A549 (cell line): ENCODE results near the gene GRAMD2A. TPM values are rescaled to one million over a fixed set of nuclear protein-coding genes. Genes with fewer than 3 reads are reported as not detected.

Source experiments
- ATAC-seq, 2 experiments: fragments of 200-7000 bp in 1 of 2; fragments of >200 bp in 1 of 2; cut with Nextera tagmentation in 1 of 2; cut with Tn5 transposase in 1 of 2; 3 replicates each; pipeline versions ENCODE4 v1.8.0 to v1.9.1; 2018 to 2020; ENCODE audit warnings: mild to moderate bottlenecking in 1 of 2, moderate library complexity in 1 of 2
- CTCF ChIA-PET: fragments of 300-600 bp; sonication (Branson Sonifier 250); formaldehyde crosslinking; extraction: SDS; loops from one replicate; lab custom pipeline; 2021; ENCODE audit warnings: antibody characterized with exemption, inconsistent platforms; lab: Yijun Ruan, JAX
- POLR2A ChIA-PET: fragments of 350-600 bp; formaldehyde crosslinking; extraction: SDS; loops from one replicate; lab custom pipeline; 2021; ENCODE audit warnings: antibody characterized with exemption, inconsistent platforms; lab: Yijun Ruan, JAX
- DNase-seq, 2 experiments: peaks; one replicate each; pipeline versions ENCODE4 v3.0.0 to v3.0.0-alpha.2; 2011 to 2016; ENCODE audit warnings: low read depth in 1 of 2, low spot score in 1 of 2
- FAIRE-seq: peaks from 2 replicates; lab custom pipeline; 2011; peaks lifted over from hg19 to GRCh38; lab: Jason Lieb, UNC
- H3K27ac ChIP-seq, 2 experiments: fragments of >200 bp; sonication (Bioruptor Twin); formaldehyde crosslinking; 3 replicates each; pipeline ENCODE4 v1.5.1; 2016 to 2017
- H3K4me1 ChIP-seq: fragments of >200 bp; sonication (Bioruptor Twin); formaldehyde crosslinking; 3 replicates; pipeline ENCODE4 v1.6.1; 2016
- H3K4me2 ChIP-seq: fragments of >200 bp; sonication (Bioruptor Twin); formaldehyde crosslinking; 3 replicates; pipeline ENCODE4 v1.6.1; 2016
- H3K4me3 ChIP-seq: fragments of >200 bp; sonication (Bioruptor Twin); formaldehyde crosslinking; 3 replicates; pipeline ENCODE4 v1.5.1; 2016
- H3K9me3 ChIP-seq: fragments of >200 bp; sonication (Bioruptor Twin); formaldehyde crosslinking; 3 replicates; pipeline ENCODE4 v1.6.1; 2016
- CBX8 ChIP-seq: fragments of 200-600 bp; sonication (generic); IDR thresholded peaks from 2 replicates; pipeline ENCODE4 v1.6.1; 2016
- ELK1 ChIP-seq: fragments of 150-350 bp; IDR thresholded peaks from 2 replicates; pipeline ENCODE4 v1.6.1; 2014; ENCODE audit warnings: low read depth, mild to moderate bottlenecking, low read length
- HDAC2 ChIP-seq: fragments of 200-600 bp; sonication (generic); IDR thresholded peaks from 2 replicates; pipeline ENCODE4 v1.6.1; 2016
- HMGXB4 ChIP-seq: fragments of 250-450 bp; sonication (Bioruptor Pico); IDR thresholded peaks from 2 replicates; pipeline ENCODE4 v1.5.0; 2021; ENCODE audit warnings: mild to moderate bottlenecking, moderate library complexity, borderline replicate concordance
- HOXA7 ChIP-seq: fragments of 250-450 bp; sonication (Bioruptor Pico); IDR thresholded peaks from 2 replicates; pipeline ENCODE4 v1.5.0; 2020; ENCODE audit warnings: mild to moderate bottlenecking, moderate library complexity
- JUNB ChIP-seq: fragments of >200 bp; sonication (Bioruptor Twin); formaldehyde crosslinking; IDR thresholded peaks from 2 replicates; pipeline ENCODE4 v1.6.1; 2016
- KDM5A ChIP-seq: fragments of 200-600 bp; sonication (generic); IDR thresholded peaks from 2 replicates; pipeline ENCODE4 v1.6.1; 2016; ENCODE audit warnings: antibody characterized with exemption, mild to moderate bottlenecking
- MAFK ChIP-seq: fragments of 450-650 bp; IDR thresholded peaks from 2 replicates; pipeline ENCODE4 v1.6.1; 2014; ENCODE audit not compliant: partially characterized antibody
- MAX ChIP-seq: IDR thresholded peaks from 2 replicates; pipeline ENCODE4 v1.6.1; 2012
- NPAS2 ChIP-seq: fragments of 250-450 bp; sonication (Bioruptor Pico); IDR thresholded peaks from 2 replicates; pipeline ENCODE4 v1.8.0; 2022; ENCODE audit warnings: mild to moderate bottlenecking, moderate library complexity, borderline replicate concordance
- PBX3 ChIP-seq: IDR thresholded peaks from 2 replicates; pipeline ENCODE4 v1.6.1; 2012
- POLR2AphosphoS2 ChIP-seq: conservative IDR thresholded peaks from 2 replicates; pipeline ENCODE4 v1.6.1; 2012; ENCODE audit warnings: low read length, improper control_type of control experiment, inconsistent platforms
- SMC3 ChIP-seq: fragments of >200 bp; sonication (Bioruptor Twin); formaldehyde crosslinking; IDR thresholded peaks from 3 replicates; pipeline ENCODE4 v1.6.1; 2018; ENCODE audit warnings: inconsistent platforms
- TFCP2L1 ChIP-seq: fragments of 250-450 bp; sonication (Bioruptor Pico); IDR thresholded peaks from 2 replicates; pipeline ENCODE4 v1.5.0; 2021; ENCODE audit warnings: mild to moderate bottlenecking
- TP53 ChIP-seq: fragments of 250-450 bp; sonication (Bioruptor Pico); IDR thresholded peaks from 2 replicates; pipeline ENCODE4 v1.5.0; 2021; ENCODE audit warnings: mild to moderate bottlenecking, moderate library complexity
- WGBS: methylation state at CpG from one replicate; pipeline ENCODE4 v1.1.6; 2017; ENCODE audit errors: missing lambda C conversion rate; 5-methylcytosine and 5-hydroxymethylcytosine counted together
- polyA plus RNA-seq, 4 experiments: library from polyadenylated mRNA; depleted of rRNA in 3 of 4; stranded (reverse); fragments of >200 nt; fragmentation: RNase III in 1 of 4; extraction: RNeasy Plus Mini Kit Qiagen cat#74134 plus additional on column Dnase treatment in 1 of 4; gene quantifications; 2 replicates in 3 of 4; 3 replicates in 1 of 4; pipeline ENCODE4 v1.2.3, GENCODE V29; 2011 to 2017

GRAMD2A gene
- polyA plus RNA-seq, 2 of the 4 experiments (the other 2 are of a cell fraction) = 0.41 TPM; not detected in 1

- H3K4me2 ChIP-seq = no peak overlapping the region
- ChIA-PET POLR2A (interaction anchor here (0.7 to 4.7 kb wide), 3 partner anchors 28 to 455 kb away, joined by 3 to 40 read pairs (median 26); partner anchors contain the start of gene PKM), CTCF (interaction anchor here (0.6 to 31.0 kb wide), 16 partner anchors 10 to 401 kb away, joined by 3 to 644 read pairs (median 5); partner anchors contain the start of gene PKM)
- 84% methylated on average over 10 of the region's 11 CpGs for WGBS
- H3K4me1 ChIP-seq = peaks cover 42% of the 10 kb centered on the region
- no peak for FAIRE-seq
- no peaks in the 10 kb centered on the region for H3K9me3 ChIP-seq
- ATAC-seq = no peak
- H3K4me3 ChIP-seq = no peak overlapping the region
- no peak for DNase-seq
- H3K27ac ChIP-seq = peak overlapping the region in 1 of 2 experiments; percentile 2; a peak in 1 of 6 replicates
- 0 out of 2 replicates have a peak, but pooled peaks have one; percentile 29 for TF ChIP-seq HMGXB4 (CRISPR knock-in tag)
- TF ChIP-seq TP53 (CRISPR knock-in tag) = peak; percentile 8; the same call in 1 of the 2 replicates
- TF ChIP-seq HOXA7 (CRISPR knock-in tag) = peak; percentile 52; the same call in 1 of the 2 replicates
- TF ChIP-seq POLR2AphosphoS2 = peak; percentile 89; the same call in 1 of the 2 replicates
- TF ChIP-seq PBX3 = 0 out of 2 replicates have a peak, but pooled peaks have one; percentile 16
- no peak for TF ChIP-seq JUNB
- no peak for TF ChIP-seq HDAC2
Measured at GRCh38 chr15:72198356-72199204, 993 bp upstream of the GRAMD2A start.

- DNase-seq = no peak
Measured at GRCh38 chr15:72197041-72197459, 537 bp downstream of the GRAMD2A start.

More at GRCh38 chr15:72197041-72197459, 537 bp downstream of the GRAMD2A start:
- ChIA-PET POLR2A (interaction anchor here (4.0 to 4.7 kb wide), 2 partner anchors 30 to 34 kb away, joined by 26 to 40 read pairs; partner anchors contain the start of gene PKM), CTCF (interaction anchor here (4.8 to 31.0 kb wide), 2 partner anchors 32 to 89 kb away, joined by 22 to 644 read pairs; partner anchors contain the start of gene PKM)
- Histone ChIP-seq H3K4me2 (no peak overlapping the region), H3K9me3 (no peaks in the 10 kb centered on the region), H3K4me1 (peaks cover 34% of the 10 kb centered on the region), H3K27ac (peak overlapping the region in 1 of 2 experiments; percentile 30; a peak in 1 of 6 replicates), H3K4me3 (no peak overlapping the region)
- FAIRE-seq = no peak
- peak; percentile 10 to 19; a peak in 4 of 6 replicates for ATAC-seq
- WGBS = 91% methylated on average over 34 of the region's 35 CpGs
- peak; percentile 19; the same call in 1 of the 2 replicates for TF ChIP-seq TFCP2L1 (CRISPR knock-in tag)
- TF ChIP-seq HMGXB4 (CRISPR knock-in tag) = no peak
- no peak for TF ChIP-seq SMC3
- TF ChIP-seq NPAS2 = no peak
- no peak for TF ChIP-seq ELK1
- 0 out of 2 replicates have a peak, but pooled peaks have one; percentile 33 for TF ChIP-seq POLR2AphosphoS2
- TF ChIP-seq MAX = no peak
- 0 out of 2 replicates have a peak, but pooled peaks have one; percentile 11 for TF ChIP-seq PBX3
- TF ChIP-seq KDM5A = no peak
- TF ChIP-seq CBX8 = no peak
- no peak for TF ChIP-seq TP53 (CRISPR knock-in tag)
- no peak for TF ChIP-seq MAFK
